GM15510 (cell line): ENCODE data around the gene EYA2.

Source experiments
- POLR2A ChIP-seq: IDR thresholded peaks from 3 replicates; pipeline ENCODE4 v1.6.1; 2011; ENCODE audit warnings: borderline replicate concordance; ENCODE audit not compliant: insufficient read length; ENCODE audit errors: extremely low read depth

Gene EYA2

GRCh38 chr20:47220161-47220582, 325.5 kb downstream of the EYA2 start:
- TF ChIP-seq POLR2A: no peak

GRCh38 chr20:47221036-47221625, 326.5 kb downstream of the EYA2 start:
- no peak for TF ChIP-seq POLR2A

DNA sequence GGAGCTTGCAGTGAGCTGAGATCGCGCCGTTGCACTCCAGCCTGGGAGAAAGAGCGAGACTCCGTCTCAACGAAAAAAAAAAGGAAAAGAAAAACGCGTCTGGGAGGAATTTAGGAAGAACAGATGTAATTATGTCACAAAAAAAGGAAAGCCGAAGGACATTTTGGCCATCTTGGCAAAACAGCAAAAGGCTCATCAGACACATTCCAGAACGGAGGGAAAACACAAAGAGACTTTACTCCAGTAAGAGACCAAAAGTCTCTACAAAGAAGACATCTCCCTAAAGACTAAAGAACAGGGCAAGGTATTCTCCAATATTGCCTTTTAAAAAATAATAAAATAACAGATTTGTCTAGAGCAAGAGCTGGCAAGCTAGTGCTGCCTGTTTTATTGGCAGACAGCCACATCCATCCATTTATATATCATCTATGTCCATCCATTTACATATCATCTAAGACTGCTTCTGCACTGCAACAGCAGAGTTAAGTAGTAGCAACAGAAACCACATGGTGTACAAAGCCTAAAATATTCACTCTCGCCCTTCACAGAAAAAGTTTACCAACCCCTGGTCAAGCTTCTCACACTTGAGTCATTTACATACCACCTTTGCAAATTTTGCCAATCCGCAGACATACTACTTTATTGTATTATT, 328.0 kb downstream of the EYA2 start:
- no peak for TF ChIP-seq POLR2A

DNA sequence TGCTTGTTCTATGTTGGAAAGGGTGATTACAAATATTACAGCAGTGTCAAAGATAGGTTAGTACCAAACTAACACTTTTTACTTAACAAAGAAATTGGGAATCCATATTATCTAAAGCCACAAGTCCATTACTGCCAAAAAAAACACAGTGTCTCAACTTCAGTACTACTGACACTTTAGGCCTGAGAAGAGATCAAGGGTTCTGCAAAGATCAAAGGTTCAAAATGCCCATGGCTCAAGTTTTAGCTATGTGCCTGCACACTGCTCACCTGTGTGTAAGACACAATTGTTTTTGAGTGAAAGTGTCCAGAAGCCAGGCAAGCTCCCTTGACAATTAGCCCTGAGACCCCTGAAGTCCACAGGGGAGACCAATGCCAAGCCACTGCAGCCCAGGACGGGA, 329.3 kb downstream of the EYA2 start:
- no peak for TF ChIP-seq POLR2A

GRCh38 chr20:47224300-47224791, 329.7 kb downstream of the EYA2 start:
- no peak for TF ChIP-seq POLR2A

GRCh38 chr20:47224857-47225256, 330.2 kb downstream of the EYA2 start:
- no peak for TF ChIP-seq POLR2A

GRCh38 chr20:47225458-47225857, 330.8 kb downstream of the EYA2 start:
- no peak for TF ChIP-seq POLR2A

- no peak for TF ChIP-seq POLR2A
These were observed 332.5 kb downstream of the EYA2 start for GRCh38 chr20:47227119-47227518.

DNA sequence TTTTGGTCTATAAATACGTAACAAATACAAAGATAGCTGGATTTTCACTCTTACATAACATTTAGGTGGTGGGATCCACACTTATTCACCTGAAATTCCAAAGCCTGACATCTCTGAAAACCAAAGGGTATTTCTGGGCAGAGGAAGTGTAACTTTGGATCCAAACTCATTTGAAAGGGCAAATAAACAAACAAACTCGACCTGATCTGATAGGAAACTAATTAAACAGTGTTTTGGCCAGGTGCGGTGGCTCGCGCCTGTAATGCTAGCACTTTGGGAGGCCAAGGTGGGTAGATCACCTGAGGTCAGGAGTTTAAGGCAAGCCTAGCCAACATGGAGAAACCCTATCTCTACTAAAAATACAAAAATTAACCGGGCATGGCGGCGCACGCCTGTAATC, 332.9 kb downstream of the EYA2 start:
- no peak for TF ChIP-seq POLR2A

DNA sequence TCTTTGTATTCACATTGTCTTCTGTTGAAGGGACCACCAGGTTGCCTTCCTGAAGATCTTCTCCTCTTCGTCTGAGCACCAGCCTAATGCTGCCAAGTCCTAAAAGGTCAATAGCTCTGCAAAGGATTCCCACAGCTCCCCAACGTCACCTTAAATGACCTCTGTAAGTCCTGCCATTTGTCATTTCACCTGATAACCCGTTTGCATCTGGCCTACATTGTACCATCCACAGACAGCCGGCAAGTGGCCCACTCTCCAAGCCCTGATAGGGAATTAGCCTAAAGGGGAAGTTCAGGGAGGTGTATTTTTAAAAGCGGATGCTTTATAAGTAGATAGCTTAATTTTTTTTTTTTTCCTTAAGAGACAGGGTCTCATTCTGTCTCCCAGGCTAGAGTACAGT, 334.0 kb downstream of the EYA2 start:
- no peak for TF ChIP-seq POLR2A

DNA sequence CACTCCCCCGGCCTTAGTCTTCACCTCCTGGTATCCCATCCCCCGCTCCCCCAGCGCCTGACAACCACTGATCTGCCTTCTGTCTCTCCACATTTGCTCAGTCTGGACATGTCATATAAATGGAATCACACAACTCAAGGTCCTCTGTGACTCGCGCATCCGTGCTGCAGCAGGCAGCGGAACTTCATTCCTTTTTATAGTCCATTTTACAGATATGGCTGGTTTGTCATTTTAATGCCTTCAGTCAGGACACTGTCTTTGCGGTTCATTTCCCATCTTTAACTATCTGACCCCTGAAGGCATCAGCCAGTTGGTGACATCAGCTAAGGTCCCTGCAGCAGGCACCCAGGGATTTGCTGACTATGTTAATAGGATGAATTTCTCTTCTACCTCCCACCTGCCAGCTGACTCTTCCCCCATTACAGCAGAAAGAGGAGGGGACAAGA, 336.2 kb downstream of the EYA2 start:
- no peak for TF ChIP-seq POLR2A

DNA sequence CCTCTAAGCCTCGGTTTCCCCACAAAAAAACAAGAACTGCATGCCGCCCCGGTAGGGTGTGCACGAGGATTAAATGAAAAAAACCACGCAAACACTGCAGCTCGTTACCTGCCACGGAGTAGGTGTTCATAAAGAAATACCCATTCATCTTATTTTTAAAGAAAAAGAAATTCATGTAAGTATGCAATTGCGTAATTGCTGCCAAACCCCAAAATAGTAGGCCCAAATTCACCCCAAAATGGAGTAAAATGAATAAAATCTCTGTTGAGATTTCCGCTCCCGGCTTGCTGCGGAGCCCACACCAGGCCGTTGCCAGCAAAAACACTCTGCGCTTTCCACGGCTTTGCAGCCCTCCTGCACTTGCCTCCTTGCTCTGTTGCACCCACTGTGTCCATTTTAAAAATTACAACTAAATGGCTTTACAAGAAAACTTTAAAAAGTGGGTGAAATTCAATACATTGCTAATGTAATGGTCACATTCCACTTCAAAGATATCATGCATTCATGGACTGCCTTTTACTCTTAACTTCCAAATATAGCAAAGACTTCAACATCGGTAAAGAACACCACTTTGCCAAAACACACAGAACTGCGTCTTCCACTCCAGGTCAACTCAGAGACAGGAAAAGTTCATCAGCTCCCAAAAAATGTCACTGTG, 336.9 kb downstream of the EYA2 start:
- no peak for TF ChIP-seq POLR2A

DNA sequence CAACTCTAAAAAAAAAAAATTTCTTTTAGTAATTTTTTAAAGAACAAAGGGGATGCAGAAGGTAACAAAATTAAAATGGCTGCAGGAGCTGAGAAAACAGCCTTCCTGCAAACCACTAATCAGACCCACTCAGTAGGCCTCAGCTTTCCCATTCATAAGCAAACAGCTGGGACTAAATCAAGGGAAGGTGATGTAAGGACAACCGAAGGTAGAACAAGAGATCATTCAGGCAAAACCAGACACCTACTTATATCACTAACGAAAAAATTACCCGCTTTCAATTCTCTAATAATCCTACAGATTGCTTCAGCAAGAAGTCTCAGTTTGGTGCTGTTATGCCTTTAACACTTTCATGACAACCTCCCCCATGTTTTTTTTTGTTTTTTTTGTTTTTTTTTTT, 337.9 kb downstream of the EYA2 start:
- no peak for TF ChIP-seq POLR2A

DNA sequence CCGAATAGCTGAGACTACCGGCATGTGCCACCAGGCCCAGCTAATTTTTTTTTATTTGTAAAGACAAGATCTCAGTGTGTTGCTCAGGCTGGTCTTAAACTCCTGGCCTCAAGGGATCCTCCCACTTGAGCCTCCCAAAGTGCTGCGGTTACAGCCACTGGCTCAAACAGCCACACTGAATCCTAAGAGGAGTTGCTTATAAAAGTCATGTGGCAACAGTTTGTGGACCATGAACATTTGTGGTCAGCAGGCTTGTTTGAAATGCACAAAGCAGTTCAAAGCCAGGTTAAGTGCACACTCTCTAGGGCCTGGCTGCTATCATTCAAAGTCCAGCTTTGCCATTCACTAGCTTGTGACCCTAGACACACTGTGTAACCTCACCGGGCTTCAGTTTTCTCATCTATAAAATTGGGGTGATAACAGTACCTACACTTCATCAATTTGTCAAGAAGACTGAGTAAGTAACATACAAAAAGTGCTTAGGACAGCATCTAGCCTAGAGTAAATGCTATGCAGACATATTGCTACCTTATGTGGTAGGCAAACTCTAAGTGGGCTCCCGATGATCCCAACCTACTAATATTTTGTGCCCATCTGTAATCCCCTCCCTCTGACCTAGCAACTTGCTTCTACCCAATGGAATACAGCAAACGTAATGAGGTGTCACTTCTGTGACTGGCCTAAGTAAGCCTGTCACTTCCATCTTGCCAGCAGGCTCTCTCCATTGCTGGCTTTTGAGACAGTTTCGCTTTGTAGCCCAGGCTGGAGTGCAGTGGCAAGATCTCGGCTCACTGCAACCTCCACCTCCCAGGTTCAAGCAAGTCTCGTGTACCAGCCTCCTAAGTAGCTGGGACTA, 338.9 kb downstream of the EYA2 start:
- no peak for TF ChIP-seq POLR2A

GRCh38 chr20:47235111-47235510, 340.5 kb downstream of the EYA2 start:
- no peak for TF ChIP-seq POLR2A
